Hepatocyte (in vitro differentiated cells): ENCODE results near the gene ELMOD3. TPM values are rescaled to one million over a fixed set of nuclear protein-coding genes. Genes with fewer than 3 reads are reported as not detected.
A peak's percentile ranks its signal among the peaks of the same experiment; 100 is the strongest.
"Not testable (repeated sequence)": the region's sequence is repeated elsewhere in the genome, so short reads cannot be mapped to it uniquely, and the experiment has no call there.

Source experiments
- DNase-seq: peaks from one replicate; pipeline ENCODE4 v3.0.0-alpha.2; 2016; ENCODE audit warnings: low spot score
- H2AFZ ChIP-seq: fragments of 200-600 bp; sonication (generic); 2 replicates; pipeline ENCODE4 v1.6.0; 2016; ENCODE audit warnings: antibody characterized with exemption, mild to moderate bottlenecking
- H3K27ac ChIP-seq: fragments of 200-600 bp; sonication (generic); 2 replicates; pipeline ENCODE4 v1.5.1; 2016; ENCODE audit warnings: mild to moderate bottlenecking
- H3K27me3 ChIP-seq: fragments of 200-600 bp; sonication (generic); 2 replicates; pipeline ENCODE4 v1.6.1; 2016
- H3K36me3 ChIP-seq: fragments of 200-600 bp; sonication (generic); replicated peaks from 2 replicates; pipeline ENCODE4 v1.5.1; 2016; ENCODE audit warnings: low read depth; ENCODE audit not compliant: insufficient read depth
- H3K4me1 ChIP-seq: fragments of 200-600 bp; sonication (generic); 2 replicates; pipeline ENCODE4 v1.5.1; 2016; ENCODE audit warnings: mild to moderate bottlenecking, moderate library complexity; ENCODE audit not compliant: insufficient read depth
- H3K4me2 ChIP-seq: fragments of 200-600 bp; sonication (generic); 2 replicates; pipeline ENCODE4 v1.6.0; 2016
- H3K4me3 ChIP-seq: fragments of 200-600 bp; sonication (generic); 2 replicates; pipeline ENCODE4 v1.5.1; 2016; ENCODE audit warnings: mild to moderate bottlenecking
- H3K79me2 ChIP-seq: fragments of 200-600 bp; sonication (generic); 2 replicates; pipeline ENCODE4 v1.6.0; 2017; ENCODE audit warnings: mild to moderate bottlenecking
- H3K9me2 ChIP-seq: fragments of 200-600 bp; sonication (generic); replicated peaks from 2 replicates; pipeline ENCODE4 v1.6.0; 2017; ENCODE audit warnings: mild to moderate bottlenecking; ENCODE audit not compliant: insufficient read depth
- H3K9me3 ChIP-seq: fragments of 200-600 bp; sonication (generic); 2 replicates; pipeline ENCODE4 v1.5.1; 2016; ENCODE audit warnings: low read depth, mild to moderate bottlenecking
- H4K20me1 ChIP-seq: fragments of 200-600 bp; sonication (generic); 2 replicates; pipeline ENCODE4 v1.6.0; 2016; ENCODE audit warnings: mild to moderate bottlenecking; ENCODE audit not compliant: insufficient read depth, poor library complexity, severe bottlenecking
- CTCF ChIP-seq: fragments of 200-600 bp; sonication (generic); IDR thresholded peaks from 2 replicates; pipeline ENCODE4 v1.5.1; 2016; ENCODE audit warnings: antibody characterized with exemption, mild to moderate bottlenecking; ENCODE audit not compliant: poor library complexity
- EZH2 ChIP-seq: fragments of 200-600 bp; sonication (generic); IDR thresholded peaks from 2 replicates; pipeline ENCODE4 v1.6.1; 2016; ENCODE audit warnings: antibody characterized with exemption, mild to moderate bottlenecking, borderline replicate concordance
- EZH2phosphoT487 ChIP-seq: fragments of 200-600 bp; sonication (generic); IDR thresholded peaks from one replicate; pipeline ENCODE4 v1.6.1; 2018; ENCODE audit warnings: antibody characterized with exemption, mild to moderate bottlenecking, low read depth, moderate library complexity; ENCODE audit not compliant: unreplicated experiment, severe bottlenecking
- WGBS: methylation state at CpG from one replicate; pipeline ENCODE4 v1.1.6; 2016; ENCODE audit warnings: low lambda C conversion rate; ENCODE audit errors: missing lambda C conversion rate; 5-methylcytosine and 5-hydroxymethylcytosine counted together
- polyA plus RNA-seq: library from polyadenylated mRNA; unstranded; fragments of >200 nt; fragmentation: Nextera tagmentation; extraction: Ambion mirVana; gene quantifications from 2 replicates; pipeline ENCODE4 v1.2.1, GENCODE V29; 2016
- total RNA-seq: library from RNA; depleted of rRNA; stranded (reverse); fragments of >200 nt; gene quantifications from 2 replicates; pipeline ENCODE4 v1.2.3, GENCODE V29; 2014

Gene ELMOD3
- total and polyA plus RNA-seq, 2 experiments from 2014 or later = 18.1 to 25.1 TPM

- Histone ChIP-seq H3K27me3 (no peaks in the 10 kb centered on the region), H3K36me3 (no peaks in the 10 kb centered on the region), H3K9me3 (no peaks in the 10 kb centered on the region), H3K4me3 (no peak overlapping the region), H3K27ac (no peak overlapping the region), H3K4me2 (no peak overlapping the region), H4K20me1 (peaks cover 6% of the 10 kb centered on the region), H3K79me2 (peaks cover 54% of the 10 kb centered on the region), H3K4me1 (peaks cover 10% of the 10 kb centered on the region), H2AFZ (no peak overlapping the region), H3K9me2 (no peaks in the 10 kb centered on the region)
- TF ChIP-seq EZH2phosphoT487 = no peak
- no peak for TF ChIP-seq CTCF
- TF ChIP-seq EZH2 = no peak
- no peak for DNase-seq
- 99% methylated on average over 4 of the region's 4 CpGs for WGBS
Observed at GRCh38 chr2:85319796-85320195, 34.8 kb upstream of the ELMOD3 start.

DNA sequence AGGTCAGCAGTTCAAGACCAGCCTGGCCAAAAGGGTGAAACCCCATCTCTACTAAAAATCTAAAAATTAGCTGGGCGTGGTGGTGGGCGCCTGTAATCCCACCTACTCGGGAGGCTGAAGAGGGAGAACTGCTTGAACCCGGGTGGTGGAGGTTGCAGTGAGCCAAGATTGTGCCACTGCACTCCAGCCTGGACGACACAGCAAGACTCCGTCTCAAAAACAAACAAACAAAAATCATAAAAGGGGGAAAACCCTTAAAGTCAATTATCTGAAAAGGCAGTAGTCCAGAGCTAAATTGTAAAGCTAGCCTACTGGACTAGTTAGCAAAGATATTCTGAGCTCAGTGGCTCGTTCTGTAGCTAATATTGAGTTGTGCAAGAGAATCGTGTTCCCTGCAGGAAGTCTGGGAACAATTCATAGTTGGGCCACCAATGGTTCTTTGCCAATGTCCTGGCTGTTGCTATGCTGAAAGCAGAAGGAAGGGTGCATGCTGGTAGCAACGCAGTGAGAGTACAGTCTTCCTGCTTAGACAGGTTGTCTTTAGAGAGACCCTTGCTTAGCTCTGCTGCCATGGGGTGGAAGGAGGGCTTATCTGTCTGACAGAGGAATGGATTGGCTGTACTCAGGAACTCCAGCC is 31.1 kb upstream of the ELMOD3 start:
- no peak overlapping the region for H3K4me3 ChIP-seq
- no peak for TF ChIP-seq EZH2phosphoT487
- TF ChIP-seq EZH2 = no peak
- TF ChIP-seq CTCF = no peak
- H3K36me3 ChIP-seq = no peaks in the 10 kb centered on the region
- peaks cover 19% of the 10 kb centered on the region for H3K4me1 ChIP-seq
- DNase-seq = no peak
- H3K9me2 ChIP-seq = no peaks in the 10 kb centered on the region
- peak overlapping the region; percentile 37 for H3K27ac ChIP-seq
- peaks cover 75% of the 10 kb centered on the region for H3K79me2 ChIP-seq
- no peak overlapping the region for H2AFZ ChIP-seq
- peak overlapping the region; percentile 95 for H3K4me2 ChIP-seq
- 95% methylated on average over 9 of the region's 9 CpGs for WGBS
- peaks cover 21% of the 10 kb centered on the region for H4K20me1 ChIP-seq
- no peaks in the 10 kb centered on the region for H3K27me3 ChIP-seq
- H3K9me3 ChIP-seq = no peaks in the 10 kb centered on the region

DNA sequence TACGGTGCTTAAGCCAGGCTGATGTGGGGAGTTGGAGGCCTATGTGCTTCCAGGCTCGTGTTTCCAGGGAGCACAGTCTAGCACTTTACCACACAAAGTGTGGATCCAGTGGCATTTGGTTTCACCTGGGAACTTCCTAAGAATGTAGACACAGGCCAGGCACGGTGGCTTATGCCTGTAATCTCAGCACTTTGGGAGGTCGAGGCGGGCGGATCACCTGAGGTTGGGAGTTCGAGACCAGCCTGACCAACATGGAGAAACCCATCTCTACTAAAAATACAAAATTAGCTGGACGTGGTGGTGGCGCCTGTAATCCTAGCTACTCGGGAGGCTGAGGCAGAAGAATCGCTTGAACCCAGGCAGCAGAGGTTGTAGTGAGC is 30.6 kb upstream of the ELMOD3 start:
- H3K36me3 ChIP-seq, H3K9me3 ChIP-seq, H2AFZ ChIP-seq, H3K27me3 ChIP-seq, DNase-seq, H3K4me3 ChIP-seq, H3K9me2 ChIP-seq: not testable (repeated sequence)
- 94% methylated on average over 11 of the region's 11 CpGs for WGBS
- peak overlapping the region; percentile 37 for H3K27ac ChIP-seq
- peaks cover 21% of the 10 kb centered on the region for H4K20me1 ChIP-seq
- H3K79me2 ChIP-seq = peaks cover 75% of the 10 kb centered on the region
- H3K4me2 ChIP-seq = peak overlapping the region; percentile 95
- H3K4me1 ChIP-seq = peaks cover 15% of the 10 kb centered on the region

DNA sequence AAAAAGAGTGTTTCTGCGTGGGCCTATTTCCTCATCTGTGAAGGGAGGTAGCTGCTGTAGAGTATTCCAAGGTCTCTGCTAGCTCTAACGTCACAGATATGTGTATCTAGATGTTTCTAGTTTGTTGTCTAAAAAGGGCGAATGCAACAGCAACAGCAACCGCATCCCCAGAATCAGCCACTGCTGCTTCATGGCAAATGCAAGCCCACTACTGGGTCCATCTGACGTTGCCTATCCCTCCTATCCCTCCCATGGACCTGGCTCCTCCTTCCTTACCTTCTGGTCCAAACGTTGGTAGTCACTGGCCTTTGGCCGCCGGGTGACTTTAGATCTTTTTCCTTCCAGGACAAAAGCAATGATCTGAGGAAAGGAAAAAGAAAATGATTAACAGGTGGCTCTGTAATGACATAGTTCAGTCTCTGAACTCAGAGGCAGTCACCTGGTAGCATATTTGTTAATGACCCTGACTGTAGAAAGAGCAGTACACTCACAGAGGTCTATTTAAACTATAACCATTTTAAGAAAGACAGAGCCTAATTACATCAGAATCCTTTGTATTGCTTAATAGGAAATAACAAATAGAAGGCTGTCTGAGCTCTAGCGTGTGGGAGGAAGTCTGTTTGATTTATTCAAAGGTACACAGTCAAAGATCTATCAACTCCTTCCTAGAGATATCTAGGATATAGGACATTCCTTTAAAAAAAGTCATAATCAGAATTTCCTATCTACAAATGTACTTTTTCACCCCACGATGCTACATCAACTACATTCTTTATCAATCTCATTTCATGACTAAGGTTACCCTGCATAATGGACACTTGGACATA is 29.7 kb upstream of the ELMOD3 start:
- H3K27ac ChIP-seq = peak overlapping the region; percentile 98
- H3K9me3 ChIP-seq = no peaks in the 10 kb centered on the region
- 60% methylated on average over 10 of the region's 10 CpGs for WGBS
- H3K4me2 ChIP-seq = peak overlapping the region; percentile 95
- no peaks in the 10 kb centered on the region for H3K36me3 ChIP-seq
- TF ChIP-seq EZH2 (no peak), EZH2phosphoT487 (no peak), CTCF (no peak)
- no peaks in the 10 kb centered on the region for H3K27me3 ChIP-seq
- peaks cover 16% of the 10 kb centered on the region for H4K20me1 ChIP-seq
- DNase-seq = peak; percentile 74
- H3K4me1 ChIP-seq = peaks cover 15% of the 10 kb centered on the region
- no peak overlapping the region for H2AFZ ChIP-seq
- H3K4me3 ChIP-seq = no peak overlapping the region
- H3K9me2 ChIP-seq = no peaks in the 10 kb centered on the region
- H3K79me2 ChIP-seq = peaks cover 68% of the 10 kb centered on the region
